CD4-positive, alpha-beta T cell treated with Interleukin-10 for 1 hour (primary cell): ENCODE data around the gene TREH.
"Not testable (repeated sequence)": the region's sequence is repeated elsewhere in the genome, so short reads cannot be mapped to it uniquely, and the experiment has no call there.

Experiments used
- DNase-seq: peaks from one replicate; pipeline ENCODE4 v3.0.0-alpha.2; 2020

TREH gene

GRCh38 chr11:118696673-118697226 lies 17.3 kb upstream of the TREH start:
- DNase-seq, result no peak

DNA sequence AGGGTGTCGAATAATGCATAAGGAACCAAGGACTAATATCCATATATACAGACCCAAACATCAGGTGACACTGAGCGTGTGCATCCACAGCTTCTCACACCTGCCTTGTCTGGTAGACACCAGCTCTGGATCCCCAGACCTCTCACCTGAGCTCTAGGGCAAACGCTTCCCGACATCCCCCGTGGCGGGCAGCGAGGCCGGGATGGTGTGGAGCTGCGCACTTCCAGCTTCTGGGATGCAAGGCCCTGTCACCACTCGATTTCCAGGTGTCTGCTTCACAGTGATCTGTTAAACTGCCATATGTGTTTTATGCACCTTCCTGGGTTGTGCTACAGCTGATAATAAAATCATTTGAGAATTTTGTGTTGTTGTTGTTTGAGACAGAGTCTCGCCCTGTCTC lies 15.3 kb upstream of the TREH start:
- no peak for DNase-seq

GRCh38 chr11:118694185-118694584 lies 14.7 kb upstream of the TREH start:
- no peak for DNase-seq

- DNase-seq, result peak; percentile 76
These were observed 12.7 kb upstream of the TREH start for GRCh38 chr11:118691926-118692830.

DNA sequence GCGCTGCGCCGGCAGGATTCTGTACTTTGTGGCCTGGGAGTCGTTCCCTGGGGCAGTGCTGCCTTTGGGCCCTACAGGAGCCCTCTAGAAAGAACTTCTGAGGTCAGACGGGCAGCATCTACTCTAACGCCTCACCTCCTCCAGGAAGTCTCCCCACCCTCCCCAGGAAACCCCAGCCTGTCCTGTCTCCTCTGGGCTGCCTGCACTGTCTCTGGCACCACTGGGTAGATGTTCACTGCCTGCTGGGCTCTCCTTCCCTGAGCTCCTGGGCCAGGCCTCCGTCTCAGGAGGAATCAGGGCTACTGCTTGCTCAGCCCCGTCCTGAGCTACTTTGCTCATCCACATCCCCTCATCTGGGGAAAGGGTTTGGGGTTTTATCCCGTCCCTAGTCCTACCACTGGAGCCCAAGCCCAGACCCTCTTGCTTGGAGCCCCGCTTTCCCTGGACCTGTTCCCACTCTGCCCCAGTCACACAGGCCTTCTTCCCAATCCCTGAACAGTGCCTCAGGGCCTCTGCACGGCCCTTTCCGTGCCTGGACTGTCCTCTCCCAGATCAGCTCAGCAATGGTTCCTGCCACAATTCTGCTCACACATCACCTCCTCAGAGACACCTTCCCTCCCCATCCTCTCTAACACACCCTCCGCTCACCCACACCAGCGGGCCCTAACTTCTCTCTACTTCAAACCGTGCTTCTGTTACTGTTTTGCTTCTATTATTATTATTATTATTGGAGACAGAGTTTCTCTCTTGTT lies 11.3 kb upstream of the TREH start:
- no peak for DNase-seq

GRCh38 chr11:118689852-118690552 lies 10.6 kb upstream of the TREH start:
- peak; percentile 87 for DNase-seq

DNA sequence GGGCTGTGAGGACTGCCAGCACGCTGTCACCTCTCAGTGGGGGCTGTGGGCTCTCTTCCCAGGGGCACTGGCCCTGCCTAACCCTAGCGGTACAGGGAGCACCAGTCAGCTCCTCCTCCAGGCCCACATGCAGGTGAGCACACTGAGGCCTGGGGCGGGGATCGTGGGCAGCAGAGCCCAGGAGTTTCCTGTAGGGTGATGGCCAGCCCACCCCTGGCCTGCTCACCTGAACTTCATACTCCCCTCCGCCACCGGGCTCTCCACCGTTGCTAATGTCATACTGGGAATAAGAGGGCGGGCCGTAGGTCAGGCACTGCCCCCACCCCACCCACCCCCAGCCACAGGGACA lies 10.0 kb upstream of the TREH start:
- DNase-seq, result no peak

GRCh38 chr11:118688851-118689502 lies 9.5 kb upstream of the TREH start:
- DNase-seq, result no peak

DNA sequence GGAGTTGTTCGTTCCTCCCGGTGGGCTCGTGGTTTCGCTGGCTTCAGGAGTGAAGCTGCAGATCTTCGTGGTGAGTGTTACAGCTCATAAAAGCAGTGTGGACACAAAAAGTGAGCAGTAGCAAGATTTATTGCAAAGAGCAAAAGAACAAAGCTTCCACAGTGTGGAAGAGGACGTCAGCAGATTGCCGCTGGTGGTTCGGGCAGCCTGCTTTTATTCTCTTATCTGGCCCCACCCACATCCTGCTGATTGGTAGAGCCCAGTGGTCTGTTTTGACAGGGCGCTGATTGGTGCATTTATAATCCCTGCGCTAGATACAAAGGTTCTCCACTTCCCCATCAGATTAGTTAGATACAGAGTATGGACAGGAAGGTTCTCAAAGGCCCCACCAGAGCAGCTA lies 8.9 kb upstream of the TREH start:
- peak; percentile 58 for DNase-seq

GRCh38 chr11:118687906-118688305 lies 8.5 kb upstream of the TREH start:
- no peak for DNase-seq

DNA sequence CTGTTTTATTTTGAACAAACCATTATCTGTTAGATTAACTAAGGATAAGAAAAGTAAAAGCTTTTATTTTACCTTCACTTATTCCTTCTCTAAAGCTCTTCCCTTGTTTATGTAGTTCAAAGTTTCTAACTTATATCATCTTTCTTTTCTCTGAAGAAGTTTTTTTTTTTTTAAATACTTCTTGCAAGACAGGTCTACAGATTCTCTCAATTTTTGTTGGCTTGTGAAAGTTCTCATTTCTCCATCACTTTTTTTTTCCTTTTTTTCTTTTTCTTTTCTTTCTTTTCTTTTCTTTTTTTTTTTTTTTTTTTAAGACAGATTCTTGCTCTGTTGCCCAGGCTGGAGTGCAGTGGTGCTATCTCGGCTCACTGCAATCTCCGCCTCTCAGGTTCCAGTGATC lies 4.7 kb upstream of the TREH start:
- DNase-seq, result no peak

- not testable (repeated sequence) for DNase-seq
These were observed 3.5 kb upstream of the TREH start for GRCh38 chr11:118682939-118683338.

DNA sequence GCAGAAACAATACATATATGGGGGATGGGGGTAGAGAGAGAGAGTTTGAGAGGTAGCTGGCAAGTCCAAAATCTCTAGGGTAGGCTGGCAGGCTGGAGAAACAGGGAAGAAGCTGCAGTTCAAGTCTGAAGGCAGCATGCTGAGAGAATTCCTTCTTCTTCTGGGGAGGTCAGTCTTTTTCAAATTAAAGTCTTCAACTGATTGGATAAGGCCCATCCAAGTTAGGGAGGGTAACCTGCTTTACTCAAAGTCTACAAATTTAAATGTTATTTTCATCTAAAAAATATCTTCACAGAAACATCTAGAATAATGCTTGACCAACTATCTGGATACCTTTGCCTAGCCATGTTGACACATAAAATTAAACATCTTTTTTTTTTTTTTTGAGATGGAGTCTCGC lies 2.9 kb upstream of the TREH start:
- DNase-seq, result no peak

DNA sequence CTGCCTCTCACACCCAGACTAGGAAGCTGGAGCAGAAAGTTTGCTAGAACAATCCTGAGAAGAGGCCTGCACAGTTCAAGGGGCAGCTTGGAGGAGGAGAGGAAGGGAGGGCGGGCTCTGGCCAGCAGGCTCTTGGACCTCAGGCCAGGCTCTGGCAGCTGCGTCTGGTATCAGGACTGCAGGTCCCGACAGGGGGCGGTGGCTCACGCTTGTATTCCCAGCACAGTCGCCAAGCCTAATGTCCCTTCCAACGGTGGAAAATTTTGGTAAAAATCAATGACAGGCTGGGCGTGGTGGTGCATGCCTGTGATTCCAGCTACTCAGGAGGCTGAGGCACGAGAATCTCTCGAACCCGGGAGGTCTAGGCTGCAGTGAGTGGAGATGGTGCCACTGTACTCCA lies 542 bp downstream of the TREH start:
- DNase-seq, result not testable (repeated sequence)

DNA sequence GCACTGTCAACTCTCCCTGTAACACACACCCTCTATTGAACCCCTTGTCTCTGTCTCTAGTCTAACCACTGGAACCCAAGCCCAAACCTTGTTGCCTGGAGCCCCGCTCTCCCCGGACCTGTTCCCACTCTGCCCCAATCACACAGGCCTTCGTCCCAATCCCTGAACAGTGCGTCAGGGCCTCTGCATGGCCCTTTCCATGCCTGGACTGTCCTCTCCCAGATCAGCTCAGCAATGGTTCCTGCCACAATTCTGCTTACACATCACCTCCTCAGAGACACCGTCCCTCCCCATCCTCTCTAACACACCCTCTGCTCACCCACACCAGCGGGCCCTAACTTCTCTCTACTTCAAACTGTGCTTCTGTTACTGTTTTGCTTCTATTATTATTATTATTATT lies 1.5 kb downstream of the TREH start:
- DNase-seq, result no peak

GRCh38 chr11:118674082-118674435 lies 5.4 kb downstream of the TREH start:
- DNase-seq, result no peak

DNA sequence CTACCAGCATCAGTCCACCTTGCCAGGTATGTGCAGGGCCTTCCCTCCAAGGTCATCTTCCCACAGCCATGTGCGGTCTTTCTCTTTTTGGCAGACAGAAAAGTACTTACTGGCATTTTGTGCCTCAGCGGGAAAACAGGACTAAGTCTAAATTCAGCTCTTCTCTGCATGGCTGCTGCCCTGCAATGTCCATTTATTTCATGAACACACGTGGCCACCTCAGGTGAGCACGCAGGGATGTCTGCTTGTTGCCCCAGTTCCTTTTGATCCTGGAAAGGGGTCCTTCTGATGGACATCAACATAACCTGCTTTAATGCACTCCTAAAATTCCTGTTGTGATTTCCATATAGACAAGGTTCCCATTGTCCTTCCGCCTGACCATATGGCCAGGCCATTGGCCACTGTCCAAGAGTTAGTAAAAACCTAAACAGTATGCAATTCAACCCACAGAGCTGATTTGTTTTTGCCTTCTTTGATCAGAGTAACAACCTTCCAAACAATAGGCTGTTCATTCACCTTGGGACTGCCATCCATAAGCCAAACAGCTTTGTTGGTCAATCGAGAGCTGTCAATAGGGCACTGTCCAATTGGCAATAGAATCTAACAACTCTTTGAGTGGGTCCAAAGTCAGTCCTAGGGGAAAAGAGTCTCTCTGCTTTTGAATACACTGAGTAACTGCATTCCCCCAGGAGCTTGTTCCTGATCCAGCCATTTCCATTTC lies 5.9 kb downstream of the TREH start:
- no peak for DNase-seq

GRCh38 chr11:118672846-118673245 lies 6.6 kb downstream of the TREH start:
- no peak for DNase-seq

DNA sequence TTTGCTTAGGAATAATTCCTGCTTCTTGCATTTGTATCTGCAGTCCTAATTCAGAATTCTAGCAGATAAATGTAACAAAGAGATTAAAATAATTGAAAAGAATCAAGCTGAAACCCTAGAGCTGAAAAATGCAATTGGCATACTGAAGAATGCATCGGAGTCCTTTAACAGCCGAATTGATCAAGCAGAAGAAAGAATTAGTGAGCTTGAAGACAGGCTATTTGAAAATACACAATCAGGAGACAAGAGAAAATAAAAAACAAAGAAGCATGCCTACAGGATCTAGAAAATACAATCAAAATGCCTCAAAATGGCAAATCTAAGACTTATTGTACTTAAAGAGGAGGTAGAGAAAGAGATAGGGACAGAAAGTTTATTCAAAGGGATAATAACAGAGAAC lies 8.2 kb downstream of the TREH start:
- no peak for DNase-seq

GRCh38 chr11:118670063-118670462 lies 9.4 kb downstream of the TREH start:
- no peak for DNase-seq

GRCh38 chr11:118666371-118666770 lies 13.1 kb downstream of the TREH start:
- no peak for DNase-seq

- no peak for DNase-seq
These were observed 15.5 kb downstream of the TREH start for GRCh38 chr11:118663902-118664301.
